LoVo (cell line): ENCODE measurements around the gene HDAC4.
"Not testable (repeated sequence)": the region's sequence is repeated elsewhere in the genome, so short reads cannot be mapped to it uniquely, and the experiment has no call there.

Source experiments
- DNase-seq: peaks from one replicate; pipeline ENCODE4 v3.0.0-alpha.2; 2016; ENCODE audit warnings: low spot score

The HDAC4 gene

GRCh38 chr2:239400596-239401066 lies at the start of gene HDAC4:
TSS of gene HDAC4 (minus strand) at chr2:239401020. CDS start at chr2:239352699, 48,321 bp downstream.
- peak; percentile 1 for DNase-seq

- not testable (repeated sequence) for DNase-seq
Measured at GRCh38 chr2:239449468-239449867, 48.6 kb upstream of the HDAC4 start.

- DNase-seq: no peak
Measured at GRCh38 chr2:239445771-239446524, 45.1 kb upstream of the HDAC4 start.

- peak; percentile 4 for DNase-seq
Measured at GRCh38 chr2:239444626-239445577, 44.1 kb upstream of the HDAC4 start.

- peak; percentile 3 for DNase-seq
Measured at GRCh38 chr2:239443666-239444567, 43.1 kb upstream of the HDAC4 start.

GRCh38 chr2:239443102-239443620 lies 42.3 kb upstream of the HDAC4 start:
- no peak for DNase-seq

GRCh38 chr2:239442192-239442591 lies 41.4 kb upstream of the HDAC4 start:
- DNase-seq: no peak

- DNase-seq: no peak
Measured at GRCh38 chr2:239441261-239442078, 40.6 kb upstream of the HDAC4 start.

GRCh38 chr2:239440511-239440959 lies 39.7 kb upstream of the HDAC4 start:
- DNase-seq: no peak

GRCh38 chr2:239439754-239440315 lies 39.0 kb upstream of the HDAC4 start:
- DNase-seq: no peak

GRCh38 chr2:239438995-239439753 lies 38.4 kb upstream of the HDAC4 start:
- DNase-seq: no peak

GRCh38 chr2:239438368-239438767 lies 37.5 kb upstream of the HDAC4 start:
- DNase-seq: no peak

GRCh38 chr2:239436669-239437335 lies 36.0 kb upstream of the HDAC4 start:
- no peak for DNase-seq

GRCh38 chr2:239436076-239436475 lies 35.3 kb upstream of the HDAC4 start:
- DNase-seq: no peak

- DNase-seq: peak; percentile 7
Measured at GRCh38 chr2:239433777-239434403, 33.1 kb upstream of the HDAC4 start.

- DNase-seq: no peak
Measured at GRCh38 chr2:239432174-239432573, 31.4 kb upstream of the HDAC4 start.

- no peak for DNase-seq
Measured at GRCh38 chr2:239431536-239431935, 30.7 kb upstream of the HDAC4 start.
